GM19467 (cell line): Measurements from ENCODE around the gene RYR3.

Experiments
- ATAC-seq: cut with Tn5 transposase; IDR thresholded peaks from one replicate; pipeline ENCODE4 v1.9.1; 2021; ENCODE audit warnings: mild to moderate bottlenecking, moderate library complexity; ENCODE audit not compliant: unreplicated experiment

Gene RYR3

DNA sequence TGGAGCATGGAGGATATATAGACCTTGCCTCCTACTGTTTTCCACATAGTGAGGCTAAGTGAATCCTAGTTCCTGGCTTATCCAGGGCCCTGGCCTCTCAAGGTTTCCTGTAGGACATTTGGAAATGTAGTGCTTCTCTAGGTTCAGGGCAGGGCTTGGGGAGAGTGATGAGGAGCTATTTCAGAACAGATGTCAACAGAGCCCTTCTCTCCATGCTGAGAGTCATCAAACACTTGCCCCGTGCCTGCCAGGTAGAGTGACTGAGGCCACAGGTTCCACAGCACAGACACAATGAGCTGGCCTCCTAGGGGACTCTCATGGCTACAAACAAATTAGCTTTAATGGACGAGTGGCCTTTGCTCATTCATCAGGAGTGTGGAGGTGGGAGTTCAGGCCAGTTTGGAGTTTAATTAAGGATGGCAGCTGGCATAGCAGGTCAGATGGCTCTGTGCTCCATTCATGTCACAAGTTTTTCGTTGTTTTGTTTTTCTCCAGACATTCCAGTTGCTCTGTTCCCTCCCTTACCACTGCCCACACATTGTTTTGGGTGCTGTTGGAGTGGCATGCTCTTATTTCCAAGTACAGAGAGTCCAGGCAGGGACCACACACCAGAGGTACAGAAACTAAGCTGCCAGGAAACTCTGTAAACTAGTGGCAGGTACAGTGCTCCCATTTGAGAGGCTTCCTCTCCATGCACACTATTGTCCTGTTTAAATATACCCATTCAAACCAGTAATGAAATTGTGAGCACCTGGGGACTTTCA, 189.8 kb downstream of the RYR3 start:
- ATAC-seq = no peak

GRCh38 chr15:33503681-33504080, 192.9 kb downstream of the RYR3 start:
- ATAC-seq = no peak

- ATAC-seq = no peak
Measured at GRCh38 chr15:33506781-33507296, 196.1 kb downstream of the RYR3 start.

DNA sequence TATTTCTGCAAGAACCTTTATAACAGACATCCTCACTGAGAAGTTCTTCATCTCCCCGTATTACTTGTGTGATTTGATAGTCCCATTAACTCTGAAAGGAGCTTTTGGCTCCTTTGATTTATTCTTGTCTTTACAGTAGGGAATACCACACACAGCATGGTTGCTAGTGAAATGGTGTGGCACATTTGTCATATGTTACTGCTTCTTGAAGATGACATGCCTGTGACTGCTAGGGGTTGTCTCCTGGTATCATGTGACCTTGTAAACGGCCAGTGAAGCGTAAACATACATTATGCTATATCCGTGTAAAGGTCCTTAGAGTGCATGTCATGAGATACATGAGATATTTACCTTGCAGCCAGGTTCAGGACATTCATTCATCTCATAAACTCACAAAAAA, 197.9 kb downstream of the RYR3 start:
- ATAC-seq = no peak

DNA sequence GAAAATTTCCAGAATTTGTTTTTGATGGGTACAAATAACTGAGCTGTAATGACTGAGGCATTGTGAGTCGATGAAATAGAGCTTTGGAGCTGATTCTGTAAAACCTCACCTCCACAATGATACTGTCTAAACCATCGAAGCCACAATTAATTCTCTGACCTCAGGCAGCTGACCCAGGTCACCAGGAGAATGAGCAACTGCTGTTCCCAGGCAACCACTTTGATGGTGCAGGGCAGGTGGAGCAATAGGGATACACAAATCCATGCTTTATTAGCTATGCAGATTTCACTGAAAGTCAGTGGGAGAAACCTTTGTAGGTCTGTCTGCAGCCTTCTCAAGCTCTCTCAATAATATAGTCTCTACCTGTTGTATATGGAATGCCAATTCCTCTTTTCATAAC, 204.4 kb downstream of the RYR3 start:
- ATAC-seq = no peak

GRCh38 chr15:33516563-33516962, 205.8 kb downstream of the RYR3 start:
- no peak for ATAC-seq

GRCh38 chr15:33517944-33518343, 207.2 kb downstream of the RYR3 start:
- ATAC-seq = no peak

- no peak for ATAC-seq
Measured at GRCh38 chr15:33518421-33518820, 207.7 kb downstream of the RYR3 start.

DNA sequence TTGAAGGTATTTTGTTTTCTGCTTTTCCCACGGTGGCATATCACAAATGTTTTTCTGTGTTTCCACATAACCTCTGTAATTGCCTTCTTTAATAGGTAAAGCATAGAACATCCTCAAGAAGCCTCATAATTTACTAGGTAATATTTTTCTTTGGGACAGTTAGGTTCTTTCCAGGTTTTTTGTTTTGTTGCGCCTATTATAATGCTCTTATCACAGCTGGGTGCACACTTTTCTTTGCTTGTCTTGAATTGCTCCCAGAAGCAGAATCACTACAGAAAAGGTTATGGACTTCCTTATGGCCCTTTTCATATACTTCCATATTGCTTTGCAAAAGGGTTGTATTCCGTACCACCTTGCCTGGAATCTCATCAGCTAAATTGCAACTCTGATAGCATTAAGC, 213.5 kb downstream of the RYR3 start:
- ATAC-seq = no peak

DNA sequence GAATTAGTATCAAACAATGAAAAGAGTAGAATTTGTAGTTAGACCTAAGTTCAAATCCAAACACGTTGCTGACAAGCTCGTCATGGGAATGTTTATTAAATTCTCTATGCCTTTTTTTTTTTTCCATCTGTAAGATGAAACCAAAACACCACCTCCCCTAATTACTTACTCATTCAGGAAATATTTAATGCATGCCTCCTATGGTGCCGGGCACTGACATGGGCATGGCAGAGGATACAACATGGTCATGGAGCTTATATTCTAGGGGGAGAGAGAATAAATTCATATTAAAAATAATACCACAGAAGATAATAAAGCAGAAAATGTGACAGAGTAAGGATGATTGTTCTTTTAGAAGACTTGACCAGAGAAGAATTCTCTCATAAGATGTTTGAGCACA, 215.8 kb downstream of the RYR3 start:
- ATAC-seq = no peak

DNA sequence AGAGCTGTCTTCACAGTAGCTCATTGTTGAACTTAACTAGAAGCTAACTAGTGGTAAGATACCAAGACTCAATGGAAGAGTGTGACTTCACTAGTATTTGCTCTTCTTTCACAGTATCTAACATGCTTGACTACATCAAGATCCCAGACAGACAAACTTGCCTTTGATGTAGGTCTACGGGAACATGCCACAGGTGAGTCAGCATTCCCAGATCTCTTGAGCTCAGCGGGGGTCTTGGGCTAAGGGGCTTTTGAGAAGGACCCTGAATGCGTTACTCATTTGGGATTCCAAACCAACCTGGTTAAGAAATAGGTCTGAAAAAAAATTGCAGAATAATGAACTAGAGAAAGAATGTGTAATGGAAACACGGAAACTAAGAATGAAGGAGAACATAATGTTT, 222.4 kb downstream of the RYR3 start:
- no peak for ATAC-seq

DNA sequence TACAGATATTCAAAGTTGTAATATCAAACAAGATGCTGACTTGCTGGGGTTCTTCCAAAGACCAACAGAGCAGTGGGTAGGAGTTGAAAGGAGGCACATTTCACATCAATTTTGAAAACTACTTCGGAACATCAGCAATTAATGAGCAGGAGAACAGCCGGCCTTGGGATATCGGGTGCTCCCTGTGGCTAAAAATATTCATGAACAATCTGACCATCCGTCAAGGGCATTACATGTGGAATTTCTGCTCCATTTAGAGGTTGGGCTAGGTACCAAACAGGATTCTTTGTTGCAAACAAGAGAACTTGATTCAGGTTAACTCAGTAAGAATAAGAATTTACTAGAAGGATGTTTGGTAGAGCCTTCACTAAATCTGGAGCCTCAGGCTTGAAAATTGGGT, 223.9 kb downstream of the RYR3 start:
- ATAC-seq = no peak

DNA sequence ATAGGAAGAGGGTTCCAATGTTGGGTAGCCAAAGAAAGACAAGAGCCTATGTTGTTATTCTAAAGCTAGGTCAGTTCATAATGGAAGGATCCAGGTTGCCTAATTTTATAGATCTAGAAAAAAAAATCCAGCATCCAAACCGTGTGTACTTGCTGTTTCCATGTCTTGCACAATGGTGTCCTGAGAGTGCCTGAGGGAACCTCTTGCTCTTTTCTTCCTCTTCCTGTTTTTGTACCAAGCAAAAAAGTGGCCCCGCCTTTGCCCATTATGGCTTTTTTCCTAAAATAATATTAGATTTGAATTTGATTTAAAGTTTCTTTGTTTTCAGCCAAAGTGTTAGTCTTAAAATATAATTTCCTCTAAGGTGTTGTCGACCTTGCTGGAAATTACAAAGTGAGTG, 224.4 kb downstream of the RYR3 start:
- no peak for ATAC-seq

DNA sequence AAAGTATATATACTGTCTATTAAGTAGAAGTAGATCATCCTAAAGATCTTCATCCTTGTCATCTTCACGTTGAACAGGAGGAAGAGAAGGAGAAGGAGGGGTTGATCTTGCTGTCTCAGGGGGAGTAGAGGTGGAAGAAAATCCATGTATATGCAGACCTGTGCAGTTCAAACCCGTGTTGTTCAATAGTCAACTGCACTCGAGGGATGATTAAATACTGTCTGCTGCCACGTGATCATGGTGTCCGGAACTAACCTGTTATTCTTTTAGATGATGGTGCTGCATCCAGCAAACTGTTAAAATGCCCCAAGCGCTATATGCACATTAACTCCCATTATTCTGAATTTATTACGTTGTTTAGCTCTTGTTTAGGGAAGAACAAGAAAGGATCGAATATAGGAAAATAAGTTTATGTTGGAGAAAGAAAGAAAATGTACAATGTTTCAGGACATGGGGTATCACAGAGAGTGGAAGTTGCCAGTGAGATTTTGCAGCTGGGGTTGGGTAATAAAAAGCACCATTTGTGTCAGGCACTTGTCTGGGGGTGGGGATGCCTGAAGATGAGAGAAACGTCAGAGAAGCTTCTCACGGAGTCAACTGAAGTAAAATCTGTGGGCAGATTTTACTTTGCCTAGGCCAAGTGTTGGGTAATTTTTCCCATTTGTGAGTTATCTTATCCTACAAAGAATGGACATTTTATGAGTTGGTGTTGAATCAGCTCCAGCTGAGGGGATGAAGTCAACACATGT, 229.2 kb downstream of the RYR3 start:
- ATAC-seq = no peak

- ATAC-seq = no peak
Measured at GRCh38 chr15:33543957-33544356, 233.2 kb downstream of the RYR3 start.

DNA sequence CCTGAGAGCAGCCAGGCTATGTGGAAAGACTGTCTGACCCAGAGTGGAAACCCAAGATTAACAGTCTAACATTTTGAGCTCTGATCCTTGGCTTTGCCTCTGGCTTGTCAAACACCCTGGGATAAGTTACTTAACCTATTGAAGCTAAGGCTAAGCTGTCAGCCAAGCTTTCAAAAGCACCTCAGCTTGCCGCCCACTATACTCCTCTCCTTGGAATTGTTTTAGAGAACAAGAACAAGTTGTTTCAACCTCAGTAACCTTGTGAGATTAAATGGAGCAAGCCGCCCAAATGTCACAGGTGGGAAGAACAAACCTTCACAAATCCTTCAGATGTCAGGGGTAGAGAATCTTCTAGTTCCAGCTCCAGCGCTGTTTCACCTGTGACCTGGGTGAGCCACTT, 235.1 kb downstream of the RYR3 start:
- ATAC-seq = no peak

GRCh38 chr15:33547876-33548275, 237.1 kb downstream of the RYR3 start:
- ATAC-seq = no peak

- no peak for ATAC-seq
Measured at GRCh38 chr15:33551860-33552259, 241.1 kb downstream of the RYR3 start.

DNA sequence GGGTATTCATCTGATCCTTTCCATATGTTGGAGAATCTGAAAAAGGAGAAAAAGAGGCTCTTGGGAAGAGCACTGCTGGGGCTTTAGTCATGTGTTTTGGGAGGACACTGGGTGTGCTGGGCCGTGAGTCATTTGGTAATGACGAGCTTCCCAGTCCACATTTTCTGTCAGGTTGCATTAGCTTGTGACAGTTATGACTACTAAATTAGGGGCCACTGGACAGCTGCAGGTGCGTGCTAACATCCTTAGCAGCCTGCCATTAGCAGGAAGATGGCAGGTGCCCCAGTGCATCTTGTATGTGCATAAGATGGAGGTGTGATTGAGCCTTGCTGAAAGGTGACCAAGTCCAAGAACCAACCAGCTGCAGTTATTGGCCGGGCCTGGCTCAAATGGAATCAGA, 242.4 kb downstream of the RYR3 start:
- ATAC-seq = no peak

DNA sequence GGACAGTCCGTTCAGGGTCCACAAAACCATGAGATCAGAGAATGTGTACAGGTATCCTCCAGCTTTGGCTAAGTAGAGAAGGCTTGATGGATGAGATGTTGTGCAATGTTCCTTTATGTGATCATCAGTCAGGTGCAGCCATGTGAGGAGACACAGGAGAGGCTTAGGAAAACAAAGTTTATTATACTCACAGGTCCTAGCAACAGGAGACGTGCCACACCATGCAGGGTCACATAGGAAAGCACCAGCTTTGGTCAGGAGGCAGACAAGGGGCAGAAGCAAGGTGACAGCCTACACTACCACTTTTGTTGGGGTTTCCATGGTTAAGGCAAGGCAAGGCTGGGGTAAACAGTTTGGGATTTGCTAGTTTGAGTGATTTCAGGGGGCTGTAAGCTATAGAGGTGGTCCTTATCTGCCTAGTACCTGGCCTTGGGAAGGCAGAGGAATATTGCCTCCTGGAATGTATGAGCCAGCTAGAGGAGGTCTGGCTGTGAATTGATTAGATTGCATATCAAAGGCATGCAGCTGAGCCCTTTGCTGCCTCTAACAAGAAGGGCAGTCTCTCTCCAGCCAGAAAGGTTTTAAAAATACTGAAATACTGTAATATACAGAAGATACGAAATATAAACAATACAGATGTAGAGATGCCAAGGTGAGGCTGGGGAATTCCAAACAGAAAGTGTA, 248.6 kb downstream of the RYR3 start:
- ATAC-seq = no peak

GRCh38 chr15:33561407-33561806, 250.6 kb downstream of the RYR3 start:
- ATAC-seq = no peak

DNA sequence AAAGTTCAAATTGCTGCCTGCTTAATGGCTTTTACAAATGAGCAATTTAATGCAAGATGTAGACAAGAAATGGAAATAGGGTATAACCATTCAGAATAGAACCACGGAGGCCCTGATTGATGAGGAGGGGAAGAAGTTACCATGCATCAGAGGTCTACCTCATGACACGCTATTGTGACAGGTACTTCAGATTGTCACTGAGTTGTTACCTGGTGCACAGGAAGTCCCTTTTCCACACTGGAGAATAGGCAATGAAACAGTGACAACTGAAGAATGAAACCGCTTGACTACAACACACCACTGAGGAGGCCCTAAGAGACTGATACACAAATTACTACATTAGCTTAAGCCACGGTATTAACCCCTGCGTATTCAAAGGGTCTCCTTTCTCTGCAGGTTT, 251.2 kb downstream of the RYR3 start:
- ATAC-seq = no peak
